HTERT RPE-1 (cell line): ENCODE measurements around the gene IDUA.

Experiments used
- in situ Hi-C: fragments of 300-500 bp; cut with MboI; formaldehyde crosslinking; loops from 4 replicates; pipeline ENCODE4 v1.14.3; 2020; ENCODE audit warnings: low sequenced_read_pairs

Gene IDUA

DNA sequence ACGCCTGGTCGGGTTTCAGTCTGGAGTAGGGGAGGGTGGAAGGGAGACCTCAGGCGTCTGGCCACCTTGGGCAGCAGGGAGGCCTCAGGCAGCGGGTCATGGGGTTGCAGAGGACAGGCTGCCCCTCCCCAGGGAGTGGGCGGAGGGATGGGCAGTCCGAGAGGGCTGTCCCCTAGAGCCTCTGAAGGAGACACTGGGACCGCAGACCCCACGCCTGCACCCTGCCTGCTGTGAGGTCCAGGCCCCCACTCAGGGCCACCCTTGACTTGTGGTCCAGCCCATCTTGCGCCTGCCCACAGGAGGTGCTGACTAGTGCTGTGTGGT, 41.0 kb downstream of the IDUA start:
- in situ Hi-C loops, result no loop called here

DNA sequence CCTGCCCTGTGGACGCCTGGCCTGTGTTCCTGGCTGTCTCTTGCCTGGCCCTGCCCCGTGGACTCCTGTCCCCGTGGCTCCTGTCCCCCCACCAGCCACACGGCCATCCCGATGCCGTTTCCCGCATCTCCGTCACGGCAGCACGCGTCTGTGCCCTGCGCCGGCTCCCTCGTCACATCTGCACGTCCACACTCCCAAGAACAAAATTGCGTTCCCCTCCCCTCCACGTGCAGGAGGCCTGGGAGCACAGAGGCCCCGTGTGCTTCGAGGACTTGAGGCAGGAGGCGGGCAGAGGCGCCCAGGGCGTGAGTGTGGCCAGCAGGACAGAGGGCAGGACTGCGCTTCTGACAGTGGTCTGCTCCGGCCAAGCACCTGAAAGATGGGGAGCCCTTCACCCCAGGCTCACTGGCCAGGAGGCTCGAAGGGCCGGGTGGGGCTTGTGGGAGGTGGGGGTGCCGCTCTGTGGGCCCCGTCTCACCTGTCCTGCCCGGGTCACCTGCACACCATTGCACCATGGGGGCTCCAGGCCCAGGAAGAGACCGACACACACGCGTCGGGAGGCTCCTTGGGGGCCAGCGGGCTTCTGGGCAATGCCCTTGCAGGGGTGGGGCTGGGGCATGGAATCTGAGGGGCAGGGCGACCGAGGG, 41.9 kb downstream of the IDUA start:
- in situ Hi-C loops, result no loop called here

GRCh38 chr4:1029529-1029928, 42.7 kb downstream of the IDUA start:
- in situ Hi-C loops, result no loop called here

- in situ Hi-C loops, result no loop called here
These were observed 43.2 kb downstream of the IDUA start for GRCh38 chr4:1030031-1030430.

DNA sequence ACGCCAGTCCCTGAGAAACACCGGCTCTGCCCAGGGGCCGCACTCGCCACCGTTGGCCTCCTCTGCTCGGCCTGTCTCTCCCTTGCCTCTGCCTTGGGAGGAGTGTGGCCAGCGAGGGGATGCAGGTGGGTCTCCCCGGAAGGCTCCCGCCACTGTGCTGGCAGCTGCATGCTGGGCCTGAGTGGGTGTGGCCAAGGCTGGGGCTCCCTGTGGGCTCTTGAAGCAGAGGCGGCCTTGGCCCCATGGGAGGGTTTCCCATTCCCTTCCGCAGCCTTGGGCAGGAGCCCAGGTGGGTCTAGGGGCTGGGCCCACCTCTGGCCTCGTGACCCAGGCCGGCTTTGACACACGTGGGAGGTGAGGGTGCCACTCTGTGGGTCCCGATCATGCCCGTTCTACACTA, 43.7 kb downstream of the IDUA start:
- in situ Hi-C loops, result no loop called here

GRCh38 chr4:1031346-1031745, 44.5 kb downstream of the IDUA start:
- in situ Hi-C loops, result no loop called here

- in situ Hi-C loops, result no loop called here
These were observed 45.3 kb downstream of the IDUA start for GRCh38 chr4:1031956-1032795.

GRCh38 chr4:1032861-1033260, 46.0 kb downstream of the IDUA start:
- in situ Hi-C loops, result no loop called here

GRCh38 chr4:1033840-1034551, 47.2 kb downstream of the IDUA start:
- in situ Hi-C loops, result no loop called here

GRCh38 chr4:1035510-1035909, 48.7 kb downstream of the IDUA start:
- in situ Hi-C loops, result no loop called here

DNA sequence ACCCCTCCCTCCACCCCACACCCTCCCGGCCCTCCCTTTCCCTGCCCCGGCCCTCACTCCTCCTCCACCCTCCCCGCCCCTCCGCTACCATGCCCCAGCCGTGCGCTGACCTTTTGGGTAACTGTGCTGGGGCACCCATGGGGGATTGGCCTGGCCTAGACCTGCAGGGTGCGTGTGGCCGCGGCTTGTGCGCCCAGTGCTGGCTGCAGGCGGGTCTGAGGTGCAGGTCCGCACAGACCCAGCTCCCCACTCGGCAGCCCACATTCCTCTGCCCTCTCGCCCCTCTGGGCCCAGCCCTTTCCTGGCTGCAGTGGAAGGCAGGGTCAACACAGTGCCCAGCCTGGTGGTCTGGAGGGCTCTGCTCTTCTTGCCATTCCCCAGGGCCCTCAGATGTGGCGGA, 49.3 kb downstream of the IDUA start:
- in situ Hi-C loops, result no loop called here

- in situ Hi-C loops, result no loop called here
These were observed 50.3 kb downstream of the IDUA start for GRCh38 chr4:1036976-1037810.

- in situ Hi-C loops, result no loop called here
These were observed 52.2 kb downstream of the IDUA start for GRCh38 chr4:1038948-1039492.

DNA sequence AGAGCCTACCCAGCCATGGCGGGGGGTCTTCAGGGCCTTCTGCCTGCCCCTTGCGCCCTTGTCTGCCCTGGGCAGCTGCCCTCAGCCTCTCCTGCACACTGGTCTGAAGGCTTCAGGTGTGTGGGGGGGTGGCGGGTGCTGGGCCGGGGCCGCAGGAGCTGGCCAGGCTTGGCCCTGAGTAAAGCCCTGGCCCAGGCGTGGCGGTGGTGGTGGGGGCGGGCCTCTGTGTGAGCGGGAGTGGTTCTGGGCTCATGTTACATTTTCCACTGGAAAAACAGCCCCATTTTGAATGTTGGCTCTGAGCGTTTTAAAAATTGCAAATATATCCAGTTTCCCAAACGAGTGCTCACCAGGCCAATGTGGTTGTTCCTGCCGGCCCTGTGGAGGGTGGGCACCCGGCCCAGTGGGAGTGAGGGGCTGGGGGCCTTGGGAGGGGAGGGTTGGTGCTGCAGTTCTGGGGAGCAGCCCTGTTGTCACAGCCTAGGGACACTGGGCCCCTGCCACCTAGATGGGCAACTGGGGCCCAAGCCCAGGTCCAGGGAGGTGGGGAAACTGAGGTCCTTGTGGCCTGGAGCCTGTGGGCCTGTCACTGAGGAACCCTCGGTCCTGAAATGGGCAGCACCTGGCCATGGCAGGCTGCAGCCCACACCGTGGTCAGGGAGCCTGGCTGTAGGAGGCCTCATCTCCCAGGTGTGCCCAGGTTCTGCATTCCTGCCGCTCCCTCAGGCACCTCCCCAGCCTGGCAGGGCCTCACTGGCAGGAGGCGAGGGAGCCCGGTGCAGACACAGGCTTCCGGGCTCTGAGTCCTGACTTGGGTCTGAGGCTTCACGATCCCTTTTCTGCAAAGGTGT, 52.9 kb downstream of the IDUA start:
- in situ Hi-C loops, result no loop called here

DNA sequence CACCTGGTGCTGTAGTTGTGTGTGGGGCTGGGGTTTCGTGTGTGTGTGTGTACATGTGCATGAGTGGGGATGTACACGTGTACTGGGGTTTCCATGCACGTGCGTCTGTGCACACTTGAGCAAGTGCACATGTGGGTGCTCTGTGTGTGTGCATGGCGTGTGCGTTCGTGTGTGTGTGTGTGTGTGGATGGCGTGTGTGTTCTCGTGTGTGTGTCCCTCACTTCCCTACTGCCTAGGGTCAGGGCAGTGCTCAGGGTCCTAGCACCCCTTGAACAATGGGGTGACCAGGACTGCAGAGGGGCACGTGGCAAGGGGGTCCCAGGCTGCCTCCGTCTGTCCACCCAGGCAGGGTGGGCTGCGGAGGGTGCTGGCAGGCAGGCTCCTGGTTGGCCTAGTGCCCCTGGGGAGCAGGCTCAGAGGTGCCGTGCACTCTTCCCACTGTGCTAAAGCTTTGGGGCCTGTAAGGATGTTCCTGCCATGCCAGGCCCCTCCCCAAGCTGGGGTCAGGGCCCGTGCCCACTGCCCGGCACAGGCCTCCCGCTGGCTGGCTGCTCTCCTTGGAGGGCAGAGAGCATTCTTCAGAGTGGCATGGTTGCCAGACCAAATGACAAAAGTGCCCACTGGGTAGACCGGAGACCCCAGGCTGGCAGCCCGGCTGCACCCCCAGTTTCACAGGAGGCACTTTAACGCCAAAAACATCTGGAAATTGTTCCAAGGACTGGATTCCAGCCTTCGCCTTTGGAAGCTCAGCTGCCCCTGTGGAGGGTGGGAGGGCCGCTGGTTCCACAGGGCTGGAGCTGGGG, 53.7 kb downstream of the IDUA start:
- in situ Hi-C loops, result no loop called here

DNA sequence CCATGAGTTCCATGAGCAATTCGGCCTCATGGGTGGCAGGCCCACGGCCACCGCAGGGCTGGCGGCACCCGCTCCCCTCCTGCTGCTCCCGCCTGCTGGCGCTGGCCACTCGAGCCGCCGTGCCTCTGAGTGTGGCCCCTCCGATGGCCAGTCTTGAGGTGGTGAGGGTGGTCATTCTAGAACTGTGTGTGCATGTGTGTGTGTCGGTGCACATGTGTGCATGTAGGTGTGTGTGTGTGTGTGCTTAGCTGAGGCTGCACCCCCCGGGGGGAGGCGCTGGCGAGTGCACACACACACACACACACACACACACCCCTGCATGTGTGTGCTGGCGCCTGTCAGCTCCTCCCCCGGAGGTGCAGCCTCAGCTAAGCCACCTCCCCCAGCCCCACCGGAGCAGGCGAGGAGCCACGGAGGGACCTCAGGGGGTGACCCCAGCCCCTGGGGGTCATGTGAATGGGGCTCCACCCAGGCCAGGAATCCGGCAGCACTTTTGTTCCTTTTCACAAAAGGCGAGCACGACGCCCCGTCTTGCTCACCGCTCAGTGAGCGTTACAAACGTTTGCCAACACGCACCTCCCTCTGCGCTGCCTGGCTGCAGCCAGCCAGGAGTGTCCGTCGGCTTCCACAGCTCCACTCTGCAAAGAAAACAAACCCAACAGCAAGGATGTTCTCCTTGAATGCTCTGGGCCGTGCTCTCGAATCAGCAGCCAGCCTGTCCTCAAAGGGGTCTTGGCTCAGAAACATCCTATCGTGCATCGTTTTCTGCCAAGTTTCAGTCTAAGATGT, 54.5 kb downstream of the IDUA start:
- in situ Hi-C loops, result no loop called here

DNA sequence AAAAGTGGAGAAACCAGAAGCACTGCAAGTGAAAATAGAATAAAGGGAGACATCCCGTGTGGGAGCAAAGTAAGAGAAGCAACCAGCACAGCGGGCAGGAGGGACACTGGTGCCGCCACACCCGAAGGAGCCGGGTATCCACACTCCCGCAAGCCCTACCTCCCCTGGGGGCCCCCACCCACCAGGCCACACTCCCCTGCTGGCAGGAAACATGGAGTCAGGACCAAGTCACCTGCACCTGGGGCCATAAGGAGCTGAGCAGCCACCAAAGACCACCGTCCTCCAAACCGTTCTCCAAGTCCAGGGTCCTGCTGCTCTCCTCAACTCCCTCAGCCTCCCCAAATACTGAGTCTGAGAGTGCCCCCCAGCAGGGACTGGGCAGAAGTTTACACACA, 55.1 kb downstream of the IDUA start:
- in situ Hi-C loops, result no loop called here

- in situ Hi-C loops, result no loop called here
These were observed 55.7 kb downstream of the IDUA start for GRCh38 chr4:1042352-1043055.
